Stimulated activated CD4-positive, alpha-beta T cell treated with anti-CD3 and anti-CD28 coated beads, TNF-alpha, amount 100 ng/mL, for 1 hour (primary cell): Measurements from ENCODE around the gene MARCHF3.
"Not testable (repeated sequence)": the region's sequence is repeated elsewhere in the genome, so short reads cannot be mapped to it uniquely, and the experiment has no call there.

ENCODE experiments used
- DNase-seq, 3 donors: peaks; one replicate each; pipeline ENCODE4 v3.0.0-alpha.2; 2020; ENCODE audit warnings: low read depth in 3 of 3, low spot score in 1 of 3

The MARCHF3 gene

GRCh38 chr5:126961128-126961527 is 69.2 kb downstream of the MARCHF3 start:
- no peak for DNase-seq

- no peak for DNase-seq
These were observed 71.2 kb downstream of the MARCHF3 start for GRCh38 chr5:126959188-126959587.

- DNase-seq = no peak
These were observed 73.4 kb downstream of the MARCHF3 start for GRCh38 chr5:126956991-126957390.

GRCh38 chr5:126954981-126955380 is 75.4 kb downstream of the MARCHF3 start:
- no peak for DNase-seq

GRCh38 chr5:126953640-126954039 is 76.7 kb downstream of the MARCHF3 start:
- no peak for DNase-seq

- DNase-seq = no peak
These were observed 80.9 kb downstream of the MARCHF3 start for GRCh38 chr5:126949475-126949874.

- no peak for DNase-seq
These were observed 81.9 kb downstream of the MARCHF3 start for GRCh38 chr5:126948453-126948852.

GRCh38 chr5:126948011-126948355 is 82.4 kb downstream of the MARCHF3 start:
- no peak for DNase-seq

GRCh38 chr5:126947146-126948010 is 83.0 kb downstream of the MARCHF3 start:
- no peak for DNase-seq

GRCh38 chr5:126942908-126943307 is 87.5 kb downstream of the MARCHF3 start:
- DNase-seq = not testable (repeated sequence)

- DNase-seq = no peak
These were observed 89.0 kb downstream of the MARCHF3 start for GRCh38 chr5:126941403-126941802.

GRCh38 chr5:126939887-126940286 is 90.5 kb downstream of the MARCHF3 start:
- DNase-seq = no peak

GRCh38 chr5:126938466-126938865 is 91.9 kb downstream of the MARCHF3 start:
- no peak for DNase-seq

- DNase-seq = no peak
These were observed 92.6 kb downstream of the MARCHF3 start for GRCh38 chr5:126937771-126938170.

- DNase-seq = no peak
These were observed 93.5 kb downstream of the MARCHF3 start for GRCh38 chr5:126936775-126937418.

- no peak for DNase-seq
These were observed 98.2 kb downstream of the MARCHF3 start for GRCh38 chr5:126931963-126932660.

- DNase-seq = no peak
These were observed 102.3 kb downstream of the MARCHF3 start for GRCh38 chr5:126928041-126928440.

- no peak for DNase-seq
These were observed 102.9 kb downstream of the MARCHF3 start for GRCh38 chr5:126927429-126927828.

GRCh38 chr5:126926187-126926586 is 104.2 kb downstream of the MARCHF3 start:
- DNase-seq = no peak

GRCh38 chr5:126925482-126925881 is 104.9 kb downstream of the MARCHF3 start:
- no peak for DNase-seq

- no peak for DNase-seq
These were observed 105.9 kb downstream of the MARCHF3 start for GRCh38 chr5:126924331-126925033.
